GM19023 (cell line): ENCODE results near the gene AMACR.
A peak's percentile ranks its signal among the peaks of the same experiment; 100 is the strongest.
"Not testable (repeated sequence)": the region's sequence is repeated elsewhere in the genome, so short reads cannot be mapped to it uniquely, and the experiment has no call there.

Experiments
- ATAC-seq: cut with Tn5 transposase; IDR thresholded peaks from one replicate; pipeline ENCODE4 v1.9.1; 2021; ENCODE audit warnings: mild to moderate bottlenecking, moderate library complexity; ENCODE audit not compliant: unreplicated experiment

AMACR gene

DNA sequence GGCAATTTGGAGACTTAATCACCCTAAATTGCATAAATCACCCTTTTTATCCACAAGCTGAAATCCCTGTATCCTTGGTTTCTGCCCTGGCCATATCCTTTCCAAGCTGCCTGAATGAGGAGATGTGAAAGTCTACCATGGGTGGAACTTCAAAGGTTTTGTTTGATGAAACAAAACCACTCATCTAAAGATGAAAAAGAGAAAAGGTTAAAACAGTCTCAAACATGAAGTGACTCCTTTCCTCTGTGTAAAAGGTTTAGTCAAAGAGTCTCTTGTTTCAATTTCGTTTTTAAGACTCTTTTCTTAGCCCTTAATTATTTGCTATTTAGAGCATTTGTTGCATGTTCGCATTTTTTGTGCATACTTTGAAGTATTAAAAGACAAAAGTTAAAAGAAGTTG, 34.6 kb downstream of the AMACR start:
- peak; percentile 56 for ATAC-seq

GRCh38 chr5:33969572-33970452, 38.0 kb downstream of the AMACR start:
- peak; percentile 71 for ATAC-seq

GRCh38 chr5:33968211-33969005, 39.4 kb downstream of the AMACR start:
- ATAC-seq, result no peak

GRCh38 chr5:33966805-33967204, 41.0 kb downstream of the AMACR start:
- no peak for ATAC-seq

DNA sequence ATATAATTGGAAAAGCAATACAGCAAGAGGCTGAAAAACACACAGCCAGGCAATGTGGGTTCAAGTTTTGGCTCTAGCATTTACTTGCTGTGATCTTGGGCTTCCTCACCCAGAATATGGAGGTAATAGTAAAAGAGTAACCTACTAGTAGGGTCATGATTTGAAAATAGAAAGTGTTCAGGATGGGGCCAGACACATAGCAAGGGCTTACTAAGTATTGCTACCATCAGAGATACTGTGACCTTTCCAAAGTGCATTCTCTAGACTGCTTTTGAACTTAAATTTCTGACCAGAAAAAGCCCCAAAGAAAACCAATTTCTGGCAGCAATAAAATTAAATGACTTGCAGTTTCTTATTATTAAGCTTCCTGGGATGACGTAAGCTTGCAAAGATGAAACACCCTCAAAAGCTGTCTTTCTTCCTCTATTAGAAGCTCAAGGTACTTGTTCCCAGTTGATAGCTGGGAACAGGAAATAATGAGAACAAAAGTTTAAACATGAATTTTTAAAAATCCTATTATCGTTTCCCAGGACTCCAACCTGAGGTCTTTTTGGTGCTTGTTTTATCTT, 43.6 kb downstream of the AMACR start:
- ATAC-seq, result no peak

DNA sequence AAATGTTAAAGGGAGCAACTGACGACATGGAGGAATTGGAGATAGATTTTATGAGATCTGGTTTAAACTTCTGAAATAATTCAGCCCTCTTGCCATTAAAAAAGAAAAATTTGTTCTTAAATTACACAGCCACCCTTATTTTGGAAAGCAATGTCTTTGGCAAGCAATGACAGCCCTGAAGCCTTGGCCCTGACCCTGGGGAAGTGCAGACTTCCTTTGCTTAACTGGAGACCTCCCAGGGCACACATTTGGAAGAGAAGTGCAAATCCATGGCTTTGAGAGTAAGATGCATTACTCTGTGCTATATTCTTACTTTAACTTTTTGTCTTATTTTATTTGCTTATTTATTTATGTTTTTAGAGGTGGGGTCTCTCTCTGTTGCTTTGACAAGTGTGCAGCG, 49.7 kb downstream of the AMACR start:
- no peak for ATAC-seq

DNA sequence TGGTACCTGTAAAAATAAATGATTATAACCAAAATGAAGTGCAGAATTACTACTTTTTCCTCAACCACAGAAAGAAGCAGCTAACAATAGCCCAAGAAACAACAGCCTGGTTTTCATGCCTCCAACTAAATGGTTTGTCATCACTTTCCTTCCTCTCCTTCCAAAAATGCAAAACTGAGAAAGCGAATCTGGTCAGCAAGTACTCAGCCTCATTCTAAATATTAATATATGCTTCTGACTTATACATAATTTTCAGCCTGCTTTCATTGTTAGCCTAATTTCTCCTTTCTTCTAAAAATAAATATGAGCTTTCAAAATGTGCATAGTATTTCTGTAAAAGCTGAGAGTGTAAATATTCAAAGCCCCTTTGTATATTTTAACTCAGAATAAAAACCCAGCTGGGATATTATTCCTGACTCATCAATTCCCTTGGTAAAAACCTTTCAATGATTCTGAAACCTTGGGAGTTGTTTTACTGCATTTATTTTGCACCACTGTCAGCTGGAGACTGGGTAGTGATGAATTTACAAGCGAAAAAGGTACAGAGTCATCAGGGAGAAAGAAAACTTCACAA, 50.2 kb downstream of the AMACR start:
- no peak for ATAC-seq

DNA sequence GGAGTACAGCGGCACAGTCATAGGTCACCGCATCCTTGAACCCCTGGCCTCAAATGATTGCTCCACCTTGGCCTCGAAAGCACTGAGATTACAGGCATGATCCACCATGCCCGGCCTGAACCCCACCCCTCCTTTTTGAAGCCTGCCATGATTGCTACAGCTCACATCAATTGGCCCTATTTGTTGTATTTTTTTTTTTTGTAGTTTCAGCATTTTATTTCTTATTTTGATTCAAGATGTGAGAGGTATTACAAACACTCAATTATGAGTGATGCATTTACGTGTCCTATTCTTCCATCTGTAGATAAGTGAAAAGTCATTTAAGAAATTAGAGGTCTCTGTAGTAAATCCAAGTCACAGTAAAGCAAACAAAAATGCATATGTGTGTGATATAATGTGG, 55.7 kb downstream of the AMACR start:
- not testable (repeated sequence) for ATAC-seq

DNA sequence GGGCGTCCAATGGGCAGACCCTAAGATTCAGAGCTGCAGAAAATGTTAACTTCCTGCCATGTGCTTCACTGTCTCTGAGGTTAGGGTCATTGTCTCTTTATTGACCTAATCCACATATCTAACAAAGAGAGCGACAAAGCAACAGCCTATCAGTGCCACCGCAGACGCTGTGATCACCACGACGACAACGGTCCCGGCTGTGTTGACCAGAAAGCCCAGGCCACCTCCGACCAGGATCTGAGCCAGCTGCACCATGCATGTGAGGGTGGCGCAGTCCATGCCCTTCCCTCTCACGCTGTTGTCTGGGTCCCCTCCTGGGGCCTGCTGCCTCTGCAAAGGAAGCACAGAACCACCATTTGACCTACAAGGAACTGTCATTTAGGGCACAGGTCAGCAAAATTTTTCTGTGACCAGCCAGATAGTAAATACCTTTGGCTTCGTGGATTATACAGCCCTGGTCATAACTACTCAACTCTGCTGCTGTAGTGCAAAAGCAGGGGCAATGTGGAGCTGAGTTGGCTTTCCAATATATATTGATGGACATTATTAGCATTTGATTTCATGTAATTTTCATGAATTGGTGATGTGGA, 63.2 kb downstream of the AMACR start:
- no peak for ATAC-seq

GRCh38 chr5:33941090-33941489, 66.8 kb downstream of the AMACR start:
- ATAC-seq, result no peak

DNA sequence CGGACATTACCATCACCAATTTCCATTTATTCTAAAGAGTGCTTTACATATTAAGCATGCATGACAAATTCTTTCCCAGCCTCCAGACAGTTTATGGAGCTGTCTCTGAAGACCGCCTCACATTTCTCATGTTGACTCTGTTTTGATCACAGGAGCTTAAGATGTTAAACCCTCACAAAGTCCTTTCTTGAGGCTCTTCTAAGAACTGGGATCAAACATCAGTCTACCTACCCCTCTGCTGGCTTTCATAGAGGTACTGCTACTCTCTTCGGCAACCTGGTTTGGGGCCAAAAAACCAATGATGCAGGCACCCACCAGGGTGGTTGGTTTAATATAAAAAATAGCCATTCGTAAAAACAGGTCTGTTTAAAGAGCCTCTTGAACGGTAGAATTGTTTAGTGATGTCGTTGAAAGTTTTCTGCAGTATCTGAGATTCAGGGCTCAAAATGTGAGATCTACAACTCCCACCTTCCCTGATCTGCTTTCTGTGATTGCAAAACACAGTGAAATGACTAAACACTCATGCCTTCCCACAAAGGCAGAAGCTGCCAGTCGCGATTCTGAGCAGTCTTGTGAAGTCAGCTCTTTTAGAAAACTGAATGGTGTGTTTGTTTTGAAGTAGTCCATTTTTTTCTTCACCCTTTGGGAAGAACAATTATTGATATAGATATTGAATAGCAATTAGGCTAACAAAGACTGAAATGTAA, 68.1 kb downstream of the AMACR start:
- ATAC-seq, result no peak

GRCh38 chr5:33938881-33939280, 69.0 kb downstream of the AMACR start:
- ATAC-seq, result no peak

DNA sequence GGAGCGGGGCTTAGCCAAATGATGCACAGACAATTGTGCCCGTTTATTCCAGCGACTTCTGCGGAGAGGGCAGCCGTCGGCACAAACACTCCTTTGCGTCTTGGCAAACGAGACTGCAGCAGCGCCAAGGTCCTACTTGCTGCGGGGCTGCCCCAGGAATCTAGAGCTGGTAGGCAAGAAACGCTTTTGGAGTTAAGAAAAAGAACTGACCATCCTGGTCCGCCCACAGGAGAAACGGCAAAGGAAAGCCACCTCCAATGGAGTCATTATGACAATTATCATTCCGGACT, 69.4 kb downstream of the AMACR start:
- no peak for ATAC-seq

GRCh38 chr5:33937707-33938506, 69.9 kb downstream of the AMACR start:
- ATAC-seq, result no peak

DNA sequence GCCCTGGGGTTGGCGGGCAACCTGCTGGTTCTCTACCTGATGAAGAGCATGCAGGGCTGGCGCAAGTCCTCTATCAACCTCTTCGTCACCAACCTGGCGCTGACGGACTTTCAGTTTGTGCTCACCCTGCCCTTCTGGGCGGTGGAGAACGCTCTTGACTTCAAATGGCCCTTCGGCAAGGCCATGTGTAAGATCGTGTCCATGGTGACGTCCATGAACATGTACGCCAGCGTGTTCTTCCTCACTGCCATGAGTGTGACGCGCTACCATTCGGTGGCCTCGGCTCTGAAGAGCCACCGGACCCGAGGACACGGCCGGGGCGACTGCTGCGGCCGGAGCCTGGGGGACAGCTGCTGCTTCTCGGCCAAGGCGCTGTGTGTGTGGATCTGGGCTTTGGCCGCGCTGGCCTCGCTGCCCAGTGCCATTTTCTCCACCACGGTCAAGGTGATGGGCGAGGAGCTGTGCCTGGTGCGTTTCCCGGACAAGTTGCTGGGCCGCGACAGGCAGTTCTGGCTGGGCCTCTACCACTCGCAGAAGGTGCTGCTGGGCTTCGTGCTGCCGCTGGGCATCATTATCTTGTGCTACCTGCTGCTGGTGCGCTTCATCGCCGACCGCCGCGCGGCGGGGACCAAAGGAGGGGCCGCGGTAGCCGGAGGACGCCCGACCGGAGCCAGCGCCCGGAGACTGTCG, 70.7 kb downstream of the AMACR start:
- no peak for ATAC-seq

DNA sequence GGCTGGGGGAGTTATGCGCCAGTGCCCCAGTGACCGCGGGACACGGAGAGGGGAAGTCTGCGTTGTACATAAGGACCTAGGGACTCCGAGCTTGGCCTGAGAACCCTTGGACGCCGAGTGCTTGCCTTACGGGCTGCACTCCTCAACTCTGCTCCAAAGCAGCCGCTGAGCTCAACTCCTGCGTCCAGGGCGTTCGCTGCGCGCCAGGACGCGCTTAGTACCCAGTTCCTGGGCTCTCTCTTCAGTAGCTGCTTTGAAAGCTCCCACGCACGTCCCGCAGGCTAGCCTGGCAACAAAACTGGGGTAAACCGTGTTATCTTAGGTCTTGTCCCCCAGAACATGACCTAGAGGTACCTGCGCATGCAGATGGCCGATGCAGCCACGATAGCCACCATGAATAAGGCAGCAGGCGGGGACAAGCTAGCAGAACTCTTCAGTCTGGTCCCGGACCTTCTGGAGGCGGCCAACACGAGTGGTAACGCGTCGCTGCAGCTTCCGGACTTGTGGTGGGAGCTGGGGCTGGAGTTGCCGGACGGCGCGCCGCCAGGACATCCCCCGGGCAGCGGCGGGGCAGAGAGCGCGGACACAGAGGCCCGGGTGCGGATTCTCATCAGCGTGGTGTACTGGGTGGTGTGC, 71.4 kb downstream of the AMACR start, which contains the start of gene RXFP3:
Gene RXFP3 (plus strand): TSS at position 6 of the 636 bp plus-strand sequence. CDS start 355 bp downstream, at position 361.
- ATAC-seq, result no peak
